UCSD-AML1 (cell line): ENCODE results near the gene SLC10A6.

Source experiments
- DNase-seq: peaks from one replicate; lab custom pipeline; 2025; ENCODE audit not compliant: unreplicated experiment; lab: John Stamatoyannopoulos, UW

The SLC10A6 gene

GRCh38 chr4:86788826-86789225, 60.4 kb downstream of the SLC10A6 start:
- no peak for DNase-seq

GRCh38 chr4:86778175-86778574, 71.0 kb downstream of the SLC10A6 start:
- DNase-seq, result no peak

GRCh38 chr4:86775061-86775460, 74.1 kb downstream of the SLC10A6 start:
- DNase-seq, result no peak
